ENCODE results near the gene ZNF628. TPM values are rescaled to one million over a fixed set of nuclear protein-coding genes. Genes with fewer than 3 reads are reported as not detected.
A peak's percentile ranks its signal among the peaks of the same experiment; 100 is the strongest.

Gene ZNF628
- total RNA-seq, 1 experiment from 2014 or later, result 13.0 TPM

DNA sequence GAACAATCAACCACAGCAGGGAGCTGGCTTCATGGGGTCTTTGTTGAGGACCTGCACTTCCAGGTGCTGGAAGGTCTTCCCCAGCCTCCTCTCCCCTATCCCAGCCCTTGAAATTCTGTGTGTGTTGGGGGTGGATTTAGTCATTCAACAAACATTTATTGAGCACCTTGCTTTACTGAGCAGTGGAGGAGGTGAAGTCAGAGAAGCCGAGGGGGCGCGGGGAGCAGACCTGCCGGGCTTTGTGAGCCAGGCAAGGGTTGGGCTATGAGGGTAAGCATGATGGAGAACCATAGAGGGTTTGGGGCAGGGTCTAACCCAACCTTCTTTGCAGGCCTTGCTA, 8.4 kb upstream of the ZNF628 start:
- intact Hi-C loops (cut with micrococcal nuclease; ENCODE audit: unreplicated experiment), result loop anchor here (1.0 to 5.0 kb wide), 2 partner anchors 35 to 164 kb away; no protein-coding TSS in a partner anchor
- H3K4me3 Mint-ChIP-seq (ENCODE audit: low read depth, unreplicated experiment), result no peak overlapping the region
- peaks cover 5% of the 10 kb centered on the region for H3K36me3 Mint-ChIP-seq (ENCODE audit: insufficient read depth, unreplicated experiment)
- H3K4me1 Mint-ChIP-seq (ENCODE audit: low read depth, unreplicated experiment), result peaks cover 30% of the 10 kb centered on the region
- H3K27me3 Mint-ChIP-seq (ENCODE audit: unreplicated experiment), result peaks cover 48% of the 10 kb centered on the region
- no peak overlapping the region for H3K27ac Mint-ChIP-seq (ENCODE audit: unreplicated experiment)
- no peak for DNase-seq
- BruUV-seq (replicated peaks), result no TSS peak
- CTCF ChIA-PET, result interaction anchor here (0.6 to 2.8 kb wide), 9 partner anchors 8 to 164 kb away, joined by 3 to 25 read pairs (median 4); partner anchors contain the start of genes NAT14 and ZNF628
- no peaks in the 10 kb centered on the region for H3K9me3 Mint-ChIP-seq (ENCODE audit: low read depth, unreplicated experiment)
- TF ChIP-seq, protein P1, sequence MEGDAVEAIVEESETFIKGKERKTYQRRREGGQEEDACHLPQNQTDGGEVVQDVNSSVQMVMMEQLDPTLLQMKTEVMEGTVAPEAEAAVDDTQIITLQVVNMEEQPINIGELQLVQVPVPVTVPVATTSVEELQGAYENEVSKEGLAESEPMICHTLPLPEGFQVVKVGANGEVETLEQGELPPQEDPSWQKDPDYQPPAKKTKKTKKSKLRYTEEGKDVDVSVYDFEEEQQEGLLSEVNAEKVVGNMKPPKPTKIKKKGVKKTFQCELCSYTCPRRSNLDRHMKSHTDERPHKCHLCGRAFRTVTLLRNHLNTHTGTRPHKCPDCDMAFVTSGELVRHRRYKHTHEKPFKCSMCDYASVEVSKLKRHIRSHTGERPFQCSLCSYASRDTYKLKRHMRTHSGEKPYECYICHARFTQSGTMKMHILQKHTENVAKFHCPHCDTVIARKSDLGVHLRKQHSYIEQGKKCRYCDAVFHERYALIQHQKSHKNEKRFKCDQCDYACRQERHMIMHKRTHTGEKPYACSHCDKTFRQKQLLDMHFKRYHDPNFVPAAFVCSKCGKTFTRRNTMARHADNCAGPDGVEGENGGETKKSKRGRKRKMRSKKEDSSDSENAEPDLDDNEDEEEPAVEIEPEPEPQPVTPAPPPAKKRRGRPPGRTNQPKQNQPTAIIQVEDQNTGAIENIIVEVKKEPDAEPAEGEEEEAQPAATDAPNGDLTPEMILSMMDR (IDR thresholded peaks at IDR 0.05; ENCODE audit: unreplicated experiment), result no peak

DNA sequence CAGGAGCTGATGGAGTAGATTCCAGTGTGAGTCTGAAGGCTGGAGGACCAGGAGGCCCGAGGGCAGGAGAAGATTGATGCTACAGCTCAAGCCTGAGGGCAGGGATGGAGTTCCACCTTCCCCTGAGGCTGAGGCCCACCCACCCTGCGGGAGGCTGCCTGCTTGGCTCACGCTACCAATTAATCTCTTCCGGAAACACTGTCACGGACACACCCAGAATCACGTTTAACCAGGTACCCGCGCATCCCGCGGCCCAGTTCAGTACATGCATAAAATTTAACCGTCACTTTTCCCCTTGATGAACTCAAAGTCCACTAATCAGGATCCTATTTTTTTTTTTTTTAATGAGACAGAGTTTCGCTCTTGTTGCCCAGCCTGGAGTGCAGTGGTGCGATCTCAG, 5.2 kb upstream of the ZNF628 start:
- TSS peak; percentile 62 for BruUV-seq (replicated peaks)
- Mint-ChIP-seq H3K4me3 (ENCODE audit: low read depth, unreplicated experiment) (no peak overlapping the region), H3K36me3 (ENCODE audit: insufficient read depth, unreplicated experiment) (peaks cover 16% of the 10 kb centered on the region), H3K27ac (ENCODE audit: unreplicated experiment) (no peak overlapping the region), H3K9me3 (ENCODE audit: low read depth, unreplicated experiment) (no peaks in the 10 kb centered on the region), H3K4me1 (ENCODE audit: low read depth, unreplicated experiment) (peaks cover 26% of the 10 kb centered on the region), H3K27me3 (ENCODE audit: unreplicated experiment) (peaks cover 17% of the 10 kb centered on the region)
- TF ChIP-seq, protein P1 (IDR thresholded peaks at IDR 0.05; ENCODE audit: unreplicated experiment), result no peak
- DNase-seq, result no peak
- intact Hi-C loops (cut with micrococcal nuclease; ENCODE audit: unreplicated experiment), result no loop called here
- CTCF ChIA-PET, result no interaction called here

DNA sequence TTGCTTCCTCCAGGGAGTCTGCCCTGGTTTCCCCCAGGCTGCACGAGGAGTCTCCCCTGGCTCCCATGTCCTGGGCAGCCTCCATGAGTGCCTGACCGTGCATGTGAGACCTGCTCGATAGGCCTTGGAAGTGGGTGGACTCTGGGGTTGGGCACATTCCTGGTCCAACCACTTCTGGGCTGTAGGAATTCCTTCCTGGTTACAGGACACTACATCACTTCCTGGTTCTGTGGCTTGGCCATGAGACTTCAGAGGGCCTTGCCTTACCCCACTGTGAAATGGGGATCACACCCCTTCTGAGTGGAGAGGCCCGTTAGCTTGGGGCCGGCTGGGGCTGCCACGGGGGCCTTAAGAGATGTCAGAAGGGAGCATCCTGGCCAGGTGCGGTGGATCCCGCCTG, 4.0 kb upstream of the ZNF628 start:
- CTCF ChIA-PET, result no interaction called here
- peaks cover 28% of the 10 kb centered on the region for H3K36me3 Mint-ChIP-seq (ENCODE audit: insufficient read depth, unreplicated experiment)
- TF ChIP-seq, protein P1 (IDR thresholded peaks at IDR 0.05; ENCODE audit: unreplicated experiment), result no peak
- H3K4me3 Mint-ChIP-seq (ENCODE audit: low read depth, unreplicated experiment), result peak overlapping the region; percentile 63
- peak; percentile 80 for DNase-seq
- H3K27ac Mint-ChIP-seq (ENCODE audit: unreplicated experiment), result peak overlapping the region; percentile 74
- H3K4me1 Mint-ChIP-seq (ENCODE audit: low read depth, unreplicated experiment), result peaks cover 15% of the 10 kb centered on the region
- intact Hi-C loops (cut with micrococcal nuclease; ENCODE audit: unreplicated experiment), result no loop called here
- H3K27me3 Mint-ChIP-seq (ENCODE audit: unreplicated experiment), result peaks cover 5% of the 10 kb centered on the region
- BruUV-seq (replicated peaks), result no TSS peak
- H3K9me3 Mint-ChIP-seq (ENCODE audit: low read depth, unreplicated experiment), result no peaks in the 10 kb centered on the region

DNA sequence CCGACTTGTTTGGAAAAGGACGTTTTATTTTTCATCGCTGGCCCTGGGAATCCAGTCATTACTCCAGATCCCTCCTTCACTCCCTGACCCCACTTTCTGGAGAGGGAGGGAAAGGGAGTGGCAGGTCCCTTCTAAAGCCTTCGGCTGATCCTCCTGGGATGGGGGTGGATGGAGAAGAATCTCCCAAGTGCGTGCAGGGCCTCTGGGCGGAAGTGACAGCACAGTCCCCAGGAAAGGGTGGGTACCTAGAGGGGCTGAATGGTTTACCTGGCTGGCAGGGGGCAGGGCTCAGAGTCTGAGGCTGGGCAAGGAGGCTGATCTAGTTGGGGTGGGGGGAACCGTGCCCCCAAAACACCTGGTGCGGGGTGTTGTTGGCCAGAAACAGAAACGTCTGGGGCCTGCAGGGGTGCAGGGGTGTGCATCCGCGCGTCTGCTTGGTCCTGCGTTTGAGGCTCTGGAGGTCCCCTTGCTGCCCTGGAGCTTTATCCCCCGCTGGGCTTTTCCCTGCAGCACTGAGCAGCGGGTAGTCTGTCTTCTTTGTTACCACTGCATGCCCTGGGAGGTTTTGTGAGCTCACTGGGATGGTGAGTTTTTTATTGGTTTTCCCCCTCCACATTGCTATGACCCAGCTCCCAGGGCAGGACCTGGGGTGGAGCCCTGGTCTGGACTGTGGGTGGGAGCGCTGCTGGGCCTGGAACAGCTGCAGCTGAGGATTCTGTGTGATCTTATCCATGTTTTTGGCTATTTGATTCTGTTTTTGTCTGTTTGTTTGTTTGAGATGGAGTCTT, 3.0 kb upstream of the ZNF628 start:
- Mint-ChIP-seq H3K36me3 (ENCODE audit: insufficient read depth, unreplicated experiment) (peaks cover 31% of the 10 kb centered on the region), H3K27me3 (ENCODE audit: unreplicated experiment) (no peaks in the 10 kb centered on the region)

More for the DNA sequence above, 3.0 kb upstream of the ZNF628 start:
- DNase-seq, result no peak
- Mint-ChIP-seq H3K27ac (ENCODE audit: unreplicated experiment) (peak overlapping the region; percentile 63), H3K9me3 (ENCODE audit: low read depth, unreplicated experiment) (no peaks in the 10 kb centered on the region), H3K4me3 (ENCODE audit: low read depth, unreplicated experiment) (no peak overlapping the region), H3K4me1 (ENCODE audit: low read depth, unreplicated experiment) (peaks cover 16% of the 10 kb centered on the region)
- TF ChIP-seq, protein P1 (IDR thresholded peaks at IDR 0.05; ENCODE audit: unreplicated experiment), result no peak
- BruUV-seq (replicated peaks), result no TSS peak
- CTCF ChIA-PET, result interaction anchor here (0.6 kb wide), 1 partner anchor 26 kb away, joined by 6 read pairs; no protein-coding TSS in a partner anchor
- intact Hi-C loops (cut with micrococcal nuclease; ENCODE audit: unreplicated experiment), result no loop called here

Measured in Calu3 (cell line).